EH (cell line): ENCODE data around the gene FIZ1.
"Not testable (repeated sequence)": the region's sequence is repeated elsewhere in the genome, so short reads cannot be mapped to it uniquely, and the experiment has no call there.

ENCODE experiments used
- DNase-seq: peaks from one replicate; pipeline ENCODE4 v3.0.0-alpha.2; 2015; ENCODE audit warnings: low read depth

The FIZ1 gene

GRCh38 chr19:55594996-55595545 is 4.2 kb downstream of the FIZ1 start:
- no peak for DNase-seq

GRCh38 chr19:55593096-55593772 is 6.1 kb downstream of the FIZ1 start:
- no peak for DNase-seq

GRCh38 chr19:55592391-55593090 is 6.8 kb downstream of the FIZ1 start:
- DNase-seq: no peak

DNA sequence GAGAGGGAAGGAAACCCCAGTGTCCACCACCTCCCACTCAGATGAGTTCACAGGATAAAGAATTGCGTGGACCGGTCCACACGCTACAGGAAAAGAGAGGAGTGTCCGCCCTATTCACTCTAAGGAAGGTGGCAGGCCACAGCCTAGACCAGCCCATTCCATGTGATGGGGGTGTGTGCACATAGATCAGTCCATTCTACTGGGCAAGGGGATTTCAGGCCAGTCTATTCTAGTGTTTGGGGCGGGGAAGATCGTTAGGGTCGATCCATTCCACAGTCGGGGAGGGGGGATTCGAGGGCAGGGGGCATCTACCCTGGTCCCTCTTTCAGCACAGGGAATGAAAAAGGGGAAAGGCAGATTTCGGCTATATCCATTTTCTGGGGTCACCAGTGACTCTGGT is 7.8 kb downstream of the FIZ1 start:
- no peak for DNase-seq

- DNase-seq: peak; percentile 29
Observed at GRCh38 chr19:55590617-55591016, 8.7 kb downstream of the FIZ1 start.

GRCh38 chr19:55590109-55590508 is 9.2 kb downstream of the FIZ1 start:
- no peak for DNase-seq

- DNase-seq: no peak
Observed at GRCh38 chr19:55588738-55589137, 10.6 kb downstream of the FIZ1 start.

DNA sequence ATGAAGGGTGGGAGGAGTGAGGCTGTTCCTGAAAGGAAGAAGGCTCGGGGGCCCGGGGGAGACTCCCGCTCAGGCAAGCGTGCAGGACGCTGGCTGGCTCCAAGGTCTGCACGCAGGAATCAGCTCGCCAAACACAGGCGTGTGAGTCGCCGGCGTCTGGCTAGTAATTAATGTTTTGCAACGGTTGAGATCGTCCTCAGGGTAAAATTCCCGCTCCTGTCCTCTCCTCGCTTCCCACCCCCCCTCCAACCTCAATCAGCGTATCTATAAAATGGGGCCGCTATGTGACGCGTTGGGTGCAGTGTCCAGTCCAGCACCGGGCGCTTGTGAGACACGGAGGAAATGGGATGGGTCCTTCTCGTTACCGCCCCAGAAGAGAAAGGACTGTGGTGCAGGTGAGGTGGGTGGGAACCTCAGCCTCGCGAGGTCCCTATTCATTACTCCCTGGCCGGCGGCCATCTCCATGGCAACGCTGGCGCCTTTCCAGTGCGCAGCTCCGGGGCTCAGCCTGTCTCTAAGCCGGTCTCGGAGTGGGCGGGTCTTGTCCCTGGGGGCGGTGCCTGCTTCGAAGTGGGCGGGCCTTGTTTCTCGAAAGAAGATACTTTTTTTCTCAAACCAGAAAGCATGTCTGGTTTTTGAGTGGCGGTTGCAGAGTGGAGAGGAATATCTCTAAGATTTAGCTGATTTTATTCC is 12.2 kb downstream of the FIZ1 start:
- DNase-seq: peak; percentile 89

- DNase-seq: peak; percentile 67
Observed at GRCh38 chr19:55585658-55586339, 13.5 kb downstream of the FIZ1 start.

GRCh38 chr19:55584871-55585270 is 14.4 kb downstream of the FIZ1 start:
- DNase-seq: no peak

DNA sequence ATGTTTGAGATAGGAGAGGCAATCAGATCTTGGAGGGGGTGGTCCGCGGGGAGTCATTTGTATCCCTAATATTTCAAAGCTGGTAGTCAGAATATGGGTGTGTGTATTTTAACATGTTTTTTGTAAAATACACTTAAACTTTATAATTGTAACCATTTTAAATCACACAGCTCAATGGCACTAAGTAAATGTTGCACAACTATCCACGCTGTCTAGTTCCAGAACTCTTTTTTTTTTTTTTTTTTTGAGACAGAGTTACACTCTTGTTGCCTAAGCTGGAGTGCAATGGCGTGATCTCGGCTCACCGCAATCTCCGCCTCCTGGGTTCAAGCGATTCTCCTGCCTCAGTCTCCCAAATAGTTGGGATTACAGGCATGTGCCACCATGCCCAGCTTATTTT is 15.4 kb downstream of the FIZ1 start:
- DNase-seq: not testable (repeated sequence)

GRCh38 chr19:55582284-55582683 is 17.0 kb downstream of the FIZ1 start:
- not testable (repeated sequence) for DNase-seq

DNA sequence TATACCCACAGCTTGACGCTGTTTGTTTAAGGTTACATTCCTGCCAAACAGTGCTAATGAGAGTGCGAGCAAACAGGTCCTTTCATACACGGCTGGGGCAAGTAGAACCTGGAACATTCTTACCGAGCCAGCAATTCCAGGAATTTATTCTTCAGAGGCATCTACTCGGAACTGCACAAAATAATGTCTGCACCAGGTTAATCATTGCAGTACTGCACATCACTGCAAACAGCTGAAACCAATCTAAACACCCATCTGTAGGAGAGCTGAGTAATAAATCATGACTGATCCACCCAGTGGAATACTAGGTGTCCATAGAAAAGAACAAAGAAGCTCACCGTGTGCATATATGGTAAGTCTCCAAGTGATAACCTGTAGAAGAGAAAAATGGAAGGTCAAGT is 17.5 kb downstream of the FIZ1 start:
- no peak for DNase-seq

DNA sequence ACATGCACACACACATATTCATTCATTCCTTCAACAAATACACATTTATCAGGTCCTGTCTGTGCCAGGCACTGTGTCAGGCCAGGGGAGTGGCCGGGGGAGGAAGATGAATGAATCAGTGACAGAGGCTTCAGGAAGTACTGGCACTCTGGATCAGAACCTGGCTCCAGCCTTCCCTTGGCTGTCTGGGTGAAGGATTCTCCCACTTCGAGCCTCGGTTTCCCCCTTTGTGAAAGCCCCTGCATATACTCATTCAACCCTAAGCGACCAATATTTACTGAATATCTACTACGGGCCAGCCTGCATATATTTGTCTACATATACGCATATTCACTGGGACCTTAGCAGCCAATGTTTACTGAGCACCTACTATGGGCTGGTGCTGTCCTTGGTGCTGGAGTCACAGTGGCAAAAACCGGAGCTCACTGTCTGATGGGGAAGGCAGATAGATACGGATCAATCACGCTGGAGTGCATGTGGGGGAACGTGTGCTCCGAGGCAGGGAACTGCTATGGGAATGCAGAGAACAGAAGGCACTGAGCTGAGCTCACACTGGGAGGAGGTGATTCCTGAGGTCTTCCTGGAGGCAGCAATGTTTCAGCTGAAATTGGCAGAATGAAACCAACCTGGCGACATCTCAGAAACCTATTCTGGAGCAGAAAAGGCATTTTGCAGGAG is 18.0 kb downstream of the FIZ1 start:
- DNase-seq: peak; percentile 14

GRCh38 chr19:55580628-55581144 is 18.6 kb downstream of the FIZ1 start, which contains the start of gene ZNF579:
Gene ZNF579 (minus strand): TSS chr19:55580848. CDS start chr19:55579639, 1,209 bp downstream.
- DNase-seq: peak; percentile 88

DNA sequence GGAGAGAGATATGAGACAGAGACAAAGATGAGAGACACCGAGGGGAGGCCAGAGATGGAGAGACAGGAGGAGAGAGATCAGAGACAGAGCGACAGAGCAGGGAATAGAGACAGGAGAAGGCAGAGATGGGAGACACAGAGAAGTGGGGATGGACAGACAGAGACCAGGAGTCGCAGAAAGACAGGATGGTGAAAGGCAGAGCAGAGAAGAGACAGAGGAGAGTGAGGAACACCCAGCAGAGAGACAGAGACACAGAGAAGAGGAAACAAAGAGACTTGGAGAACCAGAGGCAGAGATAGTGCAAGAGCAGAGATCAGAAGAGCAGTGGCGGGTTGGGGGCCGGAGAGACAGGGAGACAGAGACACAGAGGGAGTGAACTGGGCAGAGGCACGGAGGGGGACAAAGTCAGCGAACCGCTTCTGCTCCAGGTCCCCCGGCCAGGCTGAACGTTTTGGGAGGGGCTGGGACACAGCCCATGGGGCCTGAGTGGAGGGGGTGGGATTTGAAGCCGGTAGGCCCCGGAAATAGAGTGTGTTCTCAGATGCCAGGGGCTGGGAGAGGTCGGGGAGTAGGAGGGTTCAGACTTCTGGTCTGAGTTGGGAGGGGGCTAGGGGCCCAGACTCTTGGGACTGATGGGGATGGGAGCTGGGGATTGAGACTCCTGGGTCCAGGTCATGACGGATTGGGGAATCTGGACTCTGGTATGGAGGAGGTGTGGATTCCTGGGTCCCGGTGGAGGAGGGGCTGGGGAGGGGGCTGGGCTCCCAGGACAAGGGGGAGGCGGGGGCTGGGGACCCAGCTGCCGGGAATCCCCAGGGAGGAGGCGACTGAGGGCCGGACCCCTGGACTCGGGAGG is 19.3 kb downstream of the FIZ1 start:
- DNase-seq: peak; percentile 60

DNA sequence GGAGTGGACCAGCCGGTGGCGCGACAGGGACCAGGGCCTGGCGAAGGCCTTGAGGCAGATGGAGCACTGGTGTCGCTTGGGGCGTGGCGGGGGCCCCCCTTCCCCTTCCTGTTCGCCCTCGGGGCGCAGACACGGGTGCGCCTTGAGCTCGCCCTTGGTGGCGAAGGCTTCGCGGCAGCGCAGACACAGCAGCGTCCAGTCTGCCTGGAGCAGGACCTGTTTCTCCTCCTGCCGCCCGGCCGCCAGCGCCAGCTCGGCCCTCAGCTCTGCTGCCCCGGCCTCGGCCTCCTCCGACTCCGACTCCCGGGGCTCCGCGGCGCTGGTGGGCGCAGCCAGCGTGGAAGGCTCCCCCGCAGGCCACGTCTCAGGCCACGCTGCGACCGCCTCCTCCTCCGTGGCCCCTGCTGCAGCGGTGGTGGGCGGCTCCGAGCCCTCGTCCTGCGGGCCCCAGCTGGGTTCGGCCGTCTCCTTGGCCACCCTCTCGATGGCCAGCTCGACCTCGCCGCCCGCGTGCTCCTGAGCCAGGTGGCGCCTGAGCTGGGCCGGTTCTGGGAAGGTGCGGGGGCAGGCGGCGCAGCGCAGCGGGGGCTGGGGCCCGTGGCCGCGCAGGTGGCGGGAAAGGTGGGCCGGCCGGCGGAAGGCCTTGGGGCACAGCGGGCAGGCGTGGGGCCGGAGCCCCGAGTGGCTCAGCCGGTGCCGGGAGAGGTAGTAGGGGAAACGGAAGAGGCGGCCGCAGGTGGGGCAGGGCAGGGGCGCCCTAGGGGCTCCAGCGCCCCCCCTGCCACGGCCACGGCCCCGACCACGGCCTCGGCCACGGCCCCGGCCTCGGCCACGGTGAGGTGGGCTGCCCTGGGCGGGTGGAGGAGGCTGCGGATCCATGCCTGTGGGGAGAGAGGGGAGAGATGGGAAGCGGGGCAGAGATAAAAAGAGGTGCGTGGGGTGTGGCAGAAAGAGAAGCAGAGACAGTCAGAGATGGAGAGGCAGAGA is 20.3 kb downstream of the FIZ1 start:
- no peak for DNase-seq

DNA sequence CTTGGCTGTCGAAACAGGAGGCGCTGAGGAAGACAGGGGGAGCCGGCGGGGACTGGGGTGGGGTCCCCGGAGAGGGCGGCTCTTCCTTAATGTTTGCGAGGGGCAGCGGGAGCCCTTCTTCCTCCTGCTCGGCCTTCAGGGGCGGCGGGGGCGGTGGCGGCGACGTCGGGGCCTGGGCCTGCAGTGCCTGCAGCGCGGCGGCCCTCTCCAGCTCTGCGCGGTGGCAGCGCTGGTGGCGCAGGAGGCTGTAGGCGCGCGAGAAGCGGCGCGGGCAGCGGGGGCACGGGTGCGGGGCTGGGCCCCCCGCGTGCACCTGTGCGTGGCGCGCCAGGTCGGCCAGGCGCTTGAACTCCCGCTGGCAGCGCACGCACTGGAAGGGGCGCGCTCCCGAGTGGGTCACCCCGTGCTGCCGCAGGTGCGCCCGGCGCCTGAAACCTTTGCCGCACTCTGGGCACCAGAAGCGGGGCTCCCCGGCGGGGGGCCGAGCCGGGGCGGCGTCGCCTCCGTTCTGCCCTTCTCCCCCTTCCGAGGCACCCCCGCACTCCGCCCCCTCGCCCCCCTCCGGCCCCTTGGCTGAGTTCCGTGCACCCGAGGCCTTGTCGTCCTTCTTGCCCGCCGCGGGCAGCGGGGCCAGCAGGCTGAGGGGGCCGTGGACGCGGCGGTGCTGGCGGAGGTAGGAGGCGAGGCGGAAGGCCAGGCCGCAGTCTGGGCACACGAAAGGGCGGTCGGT is 21.1 kb downstream of the FIZ1 start:
- DNase-seq: no peak
